ENCODE measurements around the gene CASZ1. TPM values are rescaled to one million over a fixed set of nuclear protein-coding genes. Genes with fewer than 3 reads are reported as not detected.
A peak's percentile ranks its signal among the peaks of the same experiment; 100 is the strongest.

Gene CASZ1
- total and polyA plus RNA-seq, 9 of the 15 experiments (the other 6 are each of a cell fraction or from before 2014, with no cell fraction given) = 0.01 to 4.0 (median 0.76) TPM; not detected in 1

DNA sequence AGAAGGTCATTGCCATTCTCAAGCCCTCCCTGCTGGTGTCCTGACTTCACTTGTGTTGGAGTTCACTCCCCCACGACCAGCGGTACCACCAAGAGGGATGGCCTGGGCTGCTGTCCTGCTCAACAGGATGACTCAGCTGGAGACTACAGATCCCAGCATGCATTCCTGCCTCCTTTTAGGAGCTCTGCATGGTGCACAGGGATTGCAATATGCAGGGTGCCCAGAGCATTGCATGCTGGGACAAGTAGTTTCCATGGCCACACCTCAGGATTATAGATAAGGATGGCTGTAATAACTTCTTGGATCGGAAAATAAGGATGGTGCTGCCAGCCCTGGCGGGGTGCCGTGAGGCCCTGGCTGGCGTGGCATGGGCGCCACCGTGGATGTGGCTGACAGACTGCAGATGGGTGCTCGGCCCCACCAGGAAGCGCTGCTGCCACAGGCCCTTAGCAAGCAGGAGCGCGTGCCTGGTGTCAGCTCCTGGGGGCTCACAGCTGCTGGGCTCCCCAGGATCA lies 150.0 kb downstream of the CASZ1 start (continued):
- TF ChIP-seq JUND (IDR thresholded peaks at IDR 0.05; ENCODE audit: borderline replicate concordance, low read depth, low read length) (peak; percentile 96), JUND (tag; IDR thresholded peaks at IDR 0.05; ENCODE audit: borderline replicate concordance, low read depth, low read length) (peak; percentile 92; the same call in 2 of the 3 replicates), ZNF766 (CRISPR knock-in tag; conservative IDR thresholded peaks at IDR 0.05) (peak; percentile 75), CBFA2T2 (conservative IDR thresholded peaks at IDR 0.05) (no peak), TCF7L2 (IDR thresholded peaks at IDR 0.05; ENCODE audit: low read depth, low read length) (no peak), TCF3 (CRISPR knock-in tag; IDR thresholded peaks at IDR 0.05) (no peak), THAP12 (CRISPR knock-in tag; IDR thresholded peaks at IDR 0.05) (0 out of 2 replicates have a peak, but pooled peaks have one; percentile 34), PHB2 (IDR thresholded peaks at IDR 0.05; ENCODE audit: low read depth) (no peak), ZNF263 (CRISPR knock-in tag; IDR thresholded peaks at IDR 0.05; ENCODE audit: borderline replicate concordance) (peak; percentile 33; the same call in 1 of the 2 replicates), TEAD1 (CRISPR knock-in tag; IDR thresholded peaks at IDR 0.05) (peak in 1 of 2 experiments; percentile 92; a peak in 2 of 4 replicates), CREM (IDR thresholded peaks at IDR 0.05; ENCODE audit: low read depth) (peak; percentile 83), NRF1 (conservative IDR thresholded peaks at IDR 0.05 in 1 of 2, IDR thresholded peaks at IDR 0.05 in 1 of 2) (peak; percentile 38 to 56; a peak in 3 of 4 replicates), ZNF316 (IDR thresholded peaks at IDR 0.05) (peak; percentile 34; the same call in 1 of the 2 replicates), CTBP1 (IDR thresholded peaks at IDR 0.05; ENCODE audit: borderline replicate concordance) (peak; percentile 49; the same call in 1 of the 2 replicates)
- TF ChIP-seq, protein P1, sequence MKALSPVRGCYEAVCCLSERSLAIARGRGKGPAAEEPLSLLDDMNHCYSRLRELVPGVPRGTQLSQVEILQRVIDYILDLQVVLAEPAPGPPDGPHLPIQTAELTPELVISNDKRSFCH (CRISPR knock-in tag; IDR thresholded peaks at IDR 0.05) = no peak
- TF ChIP-seq, protein P1 (tag; IDR thresholded peaks at IDR 0.05) = no peak
- TF ChIP-seq, protein P2, sequence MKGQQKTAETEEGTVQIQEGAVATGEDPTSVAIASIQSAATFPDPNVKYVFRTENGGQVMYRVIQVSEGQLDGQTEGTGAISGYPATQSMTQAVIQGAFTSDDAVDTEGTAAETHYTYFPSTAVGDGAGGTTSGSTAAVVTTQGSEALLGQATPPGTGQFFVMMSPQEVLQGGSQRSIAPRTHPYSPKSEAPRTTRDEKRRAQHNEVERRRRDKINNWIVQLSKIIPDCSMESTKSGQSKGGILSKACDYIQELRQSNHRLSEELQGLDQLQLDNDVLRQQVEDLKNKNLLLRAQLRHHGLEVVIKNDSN (CRISPR knock-in tag; IDR thresholded peaks at IDR 0.05) = peak; percentile 34; the same call in 1 of the 2 replicates
